GM10248 (cell line): ENCODE measurements around the gene PHAX.

Experiments used
- CTCF ChIA-PET: fragments of 300-600 bp; sonication (Branson Sonifier 250); formaldehyde crosslinking; extraction: SDS; loops from one replicate; lab custom pipeline; 2021; ENCODE audit warnings: antibody characterized with exemption; lab: Yijun Ruan, JAX
- POLR2A ChIA-PET: fragments of 350-650 bp; sonication (Branson Sonifier 250); formaldehyde crosslinking; extraction: SDS; loops from one replicate; lab custom pipeline; 2020; ENCODE audit warnings: antibody characterized with exemption; lab: Yijun Ruan, JAX
- DNase-seq: peaks from one replicate; pipeline ENCODE4 v3.0.0; 2012; ENCODE audit errors: extremely low spot score
- TF ChIP-seq, protein P1 (sequence below): IDR thresholded peaks from 2 replicates; pipeline ENCODE4 v1.5.1; 2012; ENCODE audit warnings: mild to moderate bottlenecking, low read depth; ENCODE audit errors: extremely low read depth, missing control alignments, control extremely low read depth

Gene PHAX

DNA sequence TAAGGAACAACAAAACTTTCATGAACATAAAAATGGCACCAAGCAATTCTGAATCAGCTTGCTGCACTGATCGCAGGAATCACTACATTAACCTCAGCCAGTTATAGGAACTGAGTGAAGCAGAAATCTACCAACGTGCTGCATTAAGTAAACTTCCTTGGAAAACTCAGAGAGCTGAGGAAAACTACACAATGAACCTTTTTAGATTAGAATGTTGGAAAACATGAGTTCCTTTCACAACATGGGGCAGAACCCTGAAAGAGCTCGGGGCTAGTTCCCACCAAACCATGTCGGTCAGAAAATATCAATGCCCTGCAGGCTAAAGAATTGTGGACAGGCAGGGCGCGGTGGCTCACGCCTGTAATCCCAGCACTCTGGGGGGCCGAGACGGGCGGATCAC lies 25.1 kb upstream of the PHAX start:
- ChIA-PET CTCF (interaction anchor here (1.0 to 1.2 kb wide), 3 partner anchors 9 to 76 kb away, joined by 3 read pairs; no protein-coding TSS in a partner anchor), POLR2A (no interaction called here)
- TF ChIP-seq, protein P1, sequence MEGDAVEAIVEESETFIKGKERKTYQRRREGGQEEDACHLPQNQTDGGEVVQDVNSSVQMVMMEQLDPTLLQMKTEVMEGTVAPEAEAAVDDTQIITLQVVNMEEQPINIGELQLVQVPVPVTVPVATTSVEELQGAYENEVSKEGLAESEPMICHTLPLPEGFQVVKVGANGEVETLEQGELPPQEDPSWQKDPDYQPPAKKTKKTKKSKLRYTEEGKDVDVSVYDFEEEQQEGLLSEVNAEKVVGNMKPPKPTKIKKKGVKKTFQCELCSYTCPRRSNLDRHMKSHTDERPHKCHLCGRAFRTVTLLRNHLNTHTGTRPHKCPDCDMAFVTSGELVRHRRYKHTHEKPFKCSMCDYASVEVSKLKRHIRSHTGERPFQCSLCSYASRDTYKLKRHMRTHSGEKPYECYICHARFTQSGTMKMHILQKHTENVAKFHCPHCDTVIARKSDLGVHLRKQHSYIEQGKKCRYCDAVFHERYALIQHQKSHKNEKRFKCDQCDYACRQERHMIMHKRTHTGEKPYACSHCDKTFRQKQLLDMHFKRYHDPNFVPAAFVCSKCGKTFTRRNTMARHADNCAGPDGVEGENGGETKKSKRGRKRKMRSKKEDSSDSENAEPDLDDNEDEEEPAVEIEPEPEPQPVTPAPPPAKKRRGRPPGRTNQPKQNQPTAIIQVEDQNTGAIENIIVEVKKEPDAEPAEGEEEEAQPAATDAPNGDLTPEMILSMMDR = no peak
- DNase-seq = no peak

DNA sequence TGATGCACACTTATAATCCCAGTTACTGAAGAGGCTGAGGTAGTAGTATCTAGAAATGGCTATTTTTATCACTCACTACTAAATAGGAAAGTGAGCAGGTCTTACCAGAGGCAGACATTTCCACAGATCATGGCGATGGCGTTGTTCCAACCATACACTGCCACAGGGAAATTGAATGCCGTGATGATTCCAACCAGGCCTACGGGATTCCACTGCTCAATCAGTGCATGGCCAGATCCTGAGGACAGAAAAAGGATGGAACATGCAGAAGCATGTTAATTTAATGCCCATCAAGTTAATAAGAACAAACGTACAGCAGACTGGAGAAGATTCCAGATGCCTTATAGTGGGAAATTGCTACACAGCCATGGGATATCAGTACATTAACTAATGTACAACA lies 23.8 kb upstream of the PHAX start:
- TF ChIP-seq, protein P1 = no peak
- CTCF ChIA-PET = no interaction called here
- no peak for DNase-seq
- POLR2A ChIA-PET = no interaction called here

DNA sequence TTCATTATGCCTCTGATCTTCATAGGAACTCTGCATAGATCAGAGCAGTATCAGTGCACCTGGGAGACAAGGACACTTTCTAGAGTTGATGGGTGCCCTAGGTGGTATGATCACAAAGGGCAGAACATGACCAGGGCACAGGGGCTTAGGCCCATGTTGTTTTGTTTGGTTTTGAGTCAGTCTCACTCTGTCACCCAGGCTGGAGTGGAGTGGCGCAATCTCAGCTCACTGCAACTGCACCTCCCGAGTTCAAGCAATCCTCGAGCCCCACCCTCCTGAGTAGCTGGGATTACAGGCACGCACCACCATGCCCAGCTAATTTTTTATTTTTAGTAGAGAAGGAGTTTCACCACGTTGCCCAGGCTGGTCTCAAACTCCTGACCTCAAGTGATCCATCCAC lies 23.3 kb upstream of the PHAX start:
- POLR2A ChIA-PET = no interaction called here
- TF ChIP-seq, protein P1 = no peak
- CTCF ChIA-PET = no interaction called here

DNA sequence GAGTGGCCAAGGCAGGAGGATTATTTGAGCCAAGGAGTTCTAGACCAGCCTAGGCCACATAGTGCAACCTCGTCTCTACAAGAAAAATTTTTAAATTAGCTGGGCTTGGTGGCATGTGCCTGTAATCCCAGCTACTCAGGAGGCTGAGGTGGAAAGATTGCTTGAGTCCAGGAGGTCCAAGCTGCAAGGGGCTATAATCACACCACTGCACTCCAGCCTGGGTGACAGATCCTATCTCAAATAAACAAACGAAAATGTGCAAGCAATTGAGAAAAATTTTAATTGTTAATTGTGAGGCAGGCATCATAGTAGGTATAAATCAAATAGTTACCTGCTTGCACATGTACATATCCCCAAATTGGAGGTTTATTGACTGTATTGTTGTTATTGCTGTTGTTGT lies 21.0 kb upstream of the PHAX start:
- ChIA-PET CTCF (interaction anchor here (0.8 to 2.2 kb wide), 3 partner anchors 21 to 222 kb away, joined by 3 to 6 read pairs (median 3); partner anchors contain the start of gene PHAX), POLR2A (no interaction called here)
- DNase-seq = no peak
- TF ChIP-seq, protein P1 = no peak

More for the DNA sequence above, 23.3 kb upstream of the PHAX start:
- no peak for DNase-seq

DNA sequence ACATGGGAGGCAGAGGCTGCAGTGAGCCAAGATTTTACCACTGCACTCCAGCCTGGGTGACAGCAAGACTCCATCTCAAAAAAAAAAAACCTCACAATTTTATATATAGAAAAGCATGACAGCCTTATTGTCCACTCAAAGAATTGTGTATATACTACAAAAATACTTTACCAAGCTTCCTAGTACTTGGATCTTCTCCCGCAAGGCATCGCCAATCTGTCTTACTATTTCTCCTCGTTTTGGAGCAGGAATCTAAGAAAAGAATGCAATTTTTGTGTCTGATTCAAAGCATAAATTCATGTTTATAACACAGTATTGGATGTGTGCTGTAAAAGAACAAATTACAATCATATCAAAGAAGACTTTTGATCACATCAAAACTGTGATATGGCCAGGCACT lies 17.0 kb upstream of the PHAX start:
- POLR2A ChIA-PET = no interaction called here
- TF ChIP-seq, protein P1 = no peak

DNA sequence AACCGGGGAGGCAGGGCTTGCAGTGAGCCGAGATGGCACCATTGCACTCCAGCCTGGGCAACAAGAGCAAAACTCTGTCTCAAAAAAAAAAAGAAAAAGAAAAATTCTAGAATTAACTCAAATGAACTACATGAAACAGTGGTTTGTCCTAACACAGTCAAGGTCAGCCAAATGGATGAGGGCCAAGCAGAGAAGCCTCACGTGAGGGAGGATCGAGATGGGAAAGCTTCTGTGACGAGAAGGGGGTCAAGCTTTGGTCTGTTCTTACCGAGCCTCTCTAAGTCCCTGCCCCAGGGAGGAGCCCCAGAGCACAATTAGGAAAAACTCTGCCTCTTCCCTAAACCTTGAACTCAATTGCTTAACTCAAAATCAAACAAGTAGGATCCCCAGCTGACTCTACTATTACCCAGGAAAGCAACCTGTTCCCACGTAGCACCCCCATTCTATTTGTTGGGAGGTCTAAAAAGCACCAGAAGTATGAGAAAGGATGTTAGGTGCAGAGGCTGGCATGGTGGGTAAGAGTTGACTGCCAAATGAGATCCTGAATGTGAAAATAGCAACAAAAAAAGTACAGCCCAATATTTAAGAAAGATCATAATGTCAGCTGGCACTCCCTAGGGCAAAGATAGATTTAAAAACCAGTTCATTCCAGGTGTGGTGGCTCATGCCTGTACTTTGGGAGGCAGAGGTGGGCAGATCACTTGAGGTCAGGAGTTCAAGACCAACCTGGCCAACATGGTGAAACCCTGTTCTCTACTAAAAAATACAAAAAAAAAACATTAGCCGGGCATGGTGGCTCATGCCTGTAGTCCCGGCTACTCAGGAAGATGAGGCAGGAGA lies 13.0 kb upstream of the PHAX start:
- TF ChIP-seq, protein P1 = no peak
- ChIA-PET POLR2A (no interaction called here), CTCF (no interaction called here)
- no peak for DNase-seq

More for the DNA sequence above, 17.0 kb upstream of the PHAX start:
- CTCF ChIA-PET = no interaction called here
- DNase-seq = no peak
